GM06990 (cell line): ENCODE data around the gene CCDC106.

ENCODE experiments used
- DNase-seq: peaks from one replicate; pipeline ENCODE4 v3.0.0-alpha.2; 2011; ENCODE audit not compliant: insufficient read length; ENCODE audit errors: extremely low read depth
- H3K27me3 ChIP-seq: replicated peaks from 2 replicates; pipeline ENCODE4 v1.6.0; 2011; ENCODE audit warnings: low read length; ENCODE audit not compliant: control insufficient read depth, insufficient read depth
- H3K36me3 ChIP-seq: 2 replicates; pipeline ENCODE4 v1.5.1; 2011; ENCODE audit warnings: low read length; ENCODE audit not compliant: control insufficient read depth, insufficient read depth
- H3K4me3 ChIP-seq: replicated peaks from 2 replicates; pipeline ENCODE4 v1.5.1; 2011; ENCODE audit warnings: low read depth, mild to moderate bottlenecking, control low read depth, low read length
- TF ChIP-seq, protein P1 (sequence below): IDR thresholded peaks from 2 replicates; pipeline ENCODE4 v1.5.1; 2011; ENCODE audit warnings: low read length, control low read depth, mild to moderate bottlenecking, inconsistent platforms; ENCODE audit not compliant: insufficient read depth, poor library complexity, severe bottlenecking

CCDC106 gene

DNA sequence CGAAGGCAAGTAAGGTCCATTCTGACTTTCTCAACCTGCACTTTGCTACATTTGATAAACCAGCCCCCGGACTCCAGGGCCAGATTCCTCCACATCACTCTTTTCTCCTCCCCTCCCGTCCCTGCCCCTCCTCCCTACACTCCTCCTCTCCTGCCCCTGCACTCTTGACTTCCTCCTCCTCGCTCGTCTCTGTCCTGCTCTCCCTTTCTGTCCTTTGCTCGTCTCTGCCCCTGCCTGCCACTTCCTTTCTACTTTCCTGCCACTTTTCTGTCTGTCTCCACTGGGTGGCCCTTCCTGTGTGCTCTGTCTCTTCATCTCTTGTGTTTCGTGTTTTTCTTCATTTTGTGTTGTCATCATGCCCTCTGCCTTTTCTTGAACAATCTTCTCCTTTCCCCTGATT is 13.8 kb downstream of the CCDC106 start:
- no peak for DNase-seq
- Histone ChIP-seq H3K27me3 (no peaks in the 10 kb centered on the region), H3K36me3 (peaks cover 61% of the 10 kb centered on the region), H3K4me3 (no peak overlapping the region)
- TF ChIP-seq, protein P1, sequence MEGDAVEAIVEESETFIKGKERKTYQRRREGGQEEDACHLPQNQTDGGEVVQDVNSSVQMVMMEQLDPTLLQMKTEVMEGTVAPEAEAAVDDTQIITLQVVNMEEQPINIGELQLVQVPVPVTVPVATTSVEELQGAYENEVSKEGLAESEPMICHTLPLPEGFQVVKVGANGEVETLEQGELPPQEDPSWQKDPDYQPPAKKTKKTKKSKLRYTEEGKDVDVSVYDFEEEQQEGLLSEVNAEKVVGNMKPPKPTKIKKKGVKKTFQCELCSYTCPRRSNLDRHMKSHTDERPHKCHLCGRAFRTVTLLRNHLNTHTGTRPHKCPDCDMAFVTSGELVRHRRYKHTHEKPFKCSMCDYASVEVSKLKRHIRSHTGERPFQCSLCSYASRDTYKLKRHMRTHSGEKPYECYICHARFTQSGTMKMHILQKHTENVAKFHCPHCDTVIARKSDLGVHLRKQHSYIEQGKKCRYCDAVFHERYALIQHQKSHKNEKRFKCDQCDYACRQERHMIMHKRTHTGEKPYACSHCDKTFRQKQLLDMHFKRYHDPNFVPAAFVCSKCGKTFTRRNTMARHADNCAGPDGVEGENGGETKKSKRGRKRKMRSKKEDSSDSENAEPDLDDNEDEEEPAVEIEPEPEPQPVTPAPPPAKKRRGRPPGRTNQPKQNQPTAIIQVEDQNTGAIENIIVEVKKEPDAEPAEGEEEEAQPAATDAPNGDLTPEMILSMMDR, result no peak

DNA sequence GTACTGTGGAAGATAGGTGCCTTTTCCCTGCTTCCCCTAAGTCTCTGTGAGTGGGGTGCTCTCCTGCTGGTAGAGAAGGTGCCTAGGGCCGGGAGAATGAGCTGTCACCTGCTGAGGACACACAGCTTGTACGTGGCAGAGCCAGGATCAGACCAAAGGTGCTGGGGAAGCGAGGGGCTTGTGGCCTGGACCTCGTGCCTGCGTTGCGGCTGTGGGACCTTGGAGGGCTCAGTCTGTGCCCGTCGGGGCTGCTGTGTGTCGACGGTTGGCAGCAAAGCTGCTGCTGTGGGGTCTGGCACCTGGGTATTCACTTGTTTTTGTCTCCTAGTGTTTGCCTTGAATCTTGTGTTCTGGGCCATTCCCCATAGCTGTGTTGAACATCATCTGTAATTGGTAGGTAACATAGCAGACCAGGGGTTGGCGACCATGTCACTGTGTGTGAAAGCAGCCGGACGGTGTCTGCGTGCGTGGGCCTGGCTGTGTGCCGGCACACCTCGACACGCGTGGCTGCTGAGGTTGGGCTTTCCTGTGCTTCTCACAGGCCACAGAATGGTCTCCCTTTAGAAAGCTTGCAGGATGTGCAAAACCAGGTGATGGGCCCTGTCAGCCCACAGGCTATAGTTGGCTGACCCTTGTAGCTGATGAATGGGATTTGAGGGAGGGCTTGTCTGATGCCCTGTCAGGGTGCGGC is 16.0 kb downstream of the CCDC106 start:
- TF ChIP-seq, protein P1, result no peak
- no peak for DNase-seq
- Histone ChIP-seq H3K4me3 (no peak overlapping the region), H3K27me3 (no peaks in the 10 kb centered on the region), H3K36me3 (peaks cover 71% of the 10 kb centered on the region)

GRCh38 chr19:55666343-55667005 is 18.5 kb downstream of the CCDC106 start:
- TF ChIP-seq, protein P1, result no peak
- DNase-seq, result no peak
- no peaks in the 10 kb centered on the region for H3K27me3 ChIP-seq
- peaks cover 75% of the 10 kb centered on the region for H3K36me3 ChIP-seq
- H3K4me3 ChIP-seq, result no peak overlapping the region

DNA sequence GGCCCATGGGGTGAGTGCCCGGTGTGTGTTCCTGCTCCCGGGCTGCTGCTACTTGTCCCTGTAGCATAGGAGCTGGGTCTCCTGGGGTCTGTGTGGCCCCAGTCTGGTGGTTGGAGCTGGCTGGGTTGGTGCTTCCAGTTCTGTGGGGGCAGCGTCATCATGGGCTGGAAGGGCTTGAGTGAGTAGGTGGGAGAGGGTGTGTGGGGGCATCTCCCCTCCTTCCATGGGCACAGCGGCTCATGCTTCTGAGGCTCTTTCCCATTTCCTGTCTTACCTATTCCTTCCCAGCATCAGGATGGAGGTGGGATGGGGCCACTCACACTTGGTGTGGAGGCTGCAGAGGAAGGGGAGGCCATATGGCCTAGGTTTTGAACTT is 19.0 kb downstream of the CCDC106 start:
- no peaks in the 10 kb centered on the region for H3K27me3 ChIP-seq
- no peak overlapping the region for H3K4me3 ChIP-seq
- no peak for DNase-seq
- TF ChIP-seq, protein P1, result no peak
- peaks cover 73% of the 10 kb centered on the region for H3K36me3 ChIP-seq

- no peak overlapping the region for H3K4me3 ChIP-seq
- H3K27me3 ChIP-seq, result no peaks in the 10 kb centered on the region
- H3K36me3 ChIP-seq, result peaks cover 73% of the 10 kb centered on the region
- TF ChIP-seq, protein P1, result no peak
- DNase-seq, result no peak
Observed at GRCh38 chr19:55667511-55667910, 19.5 kb downstream of the CCDC106 start.
